LNCaP clone FGC (cell line): ENCODE measurements around the gene DDX10.

Experiments
- DNase-seq: peaks from one replicate; pipeline ENCODE4 v3.0.0-alpha.2; 2011; ENCODE audit warnings: low read depth
- H3K4me3 ChIP-seq: 2 replicates; pipeline ENCODE4 v1.5.1; 2011; ENCODE audit warnings: mild to moderate bottlenecking, low read depth, low read length, control low read depth
- CTCF ChIP-seq: IDR thresholded peaks from 2 replicates; pipeline ENCODE4 v1.5.1; 2012; ENCODE audit warnings: mild to moderate bottlenecking; ENCODE audit not compliant: control insufficient read depth, insufficient read depth; ENCODE audit errors: extremely low read depth

The DDX10 gene

DNA sequence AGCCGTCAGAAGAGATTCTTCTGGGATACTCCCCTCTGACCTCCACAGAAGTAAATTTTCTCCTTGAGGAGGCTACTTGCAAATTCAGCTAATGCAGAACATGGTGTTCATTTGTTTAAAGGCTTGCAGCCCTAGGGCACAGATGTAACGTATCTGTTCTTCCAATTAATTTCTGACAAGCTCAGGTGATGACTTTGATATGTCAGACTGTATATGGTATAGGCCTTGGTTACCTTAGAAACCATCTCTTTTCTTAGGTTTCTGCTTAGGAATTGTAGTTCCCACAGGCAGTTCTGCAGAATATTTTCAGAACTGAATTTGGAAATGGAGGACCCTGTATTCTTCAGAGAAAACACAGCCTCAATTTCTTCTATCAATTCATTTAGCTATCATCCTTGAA is 117.1 kb downstream of the DDX10 start:
- TF ChIP-seq CTCF = no peak
- no peak overlapping the region for H3K4me3 ChIP-seq
- DNase-seq = no peak

GRCh38 chr11:108786281-108786990 is 121.6 kb downstream of the DDX10 start:
- no peak for DNase-seq
- no peak for TF ChIP-seq CTCF
- no peak overlapping the region for H3K4me3 ChIP-seq

GRCh38 chr11:108787105-108787504 is 122.2 kb downstream of the DDX10 start:
- DNase-seq = no peak
- H3K4me3 ChIP-seq = no peak overlapping the region
- no peak for TF ChIP-seq CTCF

- no peak for DNase-seq
- TF ChIP-seq CTCF = no peak
These were observed 123.8 kb downstream of the DDX10 start for GRCh38 chr11:108788565-108789199.

DNA sequence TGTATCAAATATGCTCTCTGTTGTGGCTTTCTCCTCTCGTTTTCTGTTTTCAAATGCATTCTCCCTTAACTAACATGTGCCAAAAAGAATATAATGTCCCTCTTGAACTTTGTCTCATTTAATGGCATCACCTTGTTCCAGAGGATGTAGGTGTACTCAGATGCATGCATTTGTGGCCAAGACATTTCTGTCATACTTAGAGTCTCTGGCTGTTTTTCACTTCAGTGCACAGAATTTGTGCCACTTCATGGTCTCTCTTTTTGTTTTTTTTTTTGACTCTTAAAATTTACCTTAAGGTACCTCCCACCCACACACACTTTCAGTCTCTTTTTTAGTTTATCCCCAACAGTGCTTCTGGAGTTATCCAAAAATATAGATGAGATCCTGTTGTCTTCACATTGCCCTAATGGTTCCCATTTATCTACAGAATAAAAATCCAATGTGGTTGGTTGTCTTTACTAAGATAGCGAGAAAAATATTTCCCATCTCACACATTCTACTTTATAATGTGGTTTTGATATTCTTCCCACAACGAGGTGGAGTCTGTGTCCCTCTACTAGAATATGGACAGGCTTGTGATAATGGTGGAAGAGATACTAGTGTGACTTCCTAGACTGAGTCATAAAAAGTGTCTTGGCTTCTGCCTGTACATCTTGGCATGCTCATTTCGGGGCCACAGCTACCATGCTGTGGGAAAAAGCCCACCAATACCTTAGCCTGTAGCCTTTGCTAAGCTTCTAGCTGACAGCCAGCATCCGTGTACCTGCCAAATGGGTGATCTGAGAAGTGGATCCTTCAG is 125.8 kb downstream of the DDX10 start:
- no peak for DNase-seq
- TF ChIP-seq CTCF = no peak
- H3K4me3 ChIP-seq = no peak overlapping the region

More at GRCh38 chr11:108788565-108789199, 123.8 kb downstream of the DDX10 start:
- H3K4me3 ChIP-seq = no peak overlapping the region

DNA sequence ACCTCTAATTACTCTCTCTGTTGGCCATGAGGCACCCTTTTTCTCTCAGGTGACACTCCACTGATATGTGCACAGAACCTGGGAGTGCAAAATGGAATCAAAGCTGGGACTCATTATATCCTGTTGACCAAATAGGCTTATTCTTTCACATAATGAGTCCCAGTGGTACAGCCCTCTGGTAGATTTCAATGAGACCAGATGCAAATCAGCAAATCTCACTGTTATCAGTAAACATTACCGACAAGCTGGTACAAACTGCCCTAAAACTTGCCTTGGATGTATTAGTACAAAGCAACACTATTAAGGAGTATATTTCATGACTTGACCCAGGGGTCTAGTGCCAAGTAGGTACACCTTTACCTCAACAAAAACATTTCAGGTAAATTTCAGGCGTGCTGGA is 128.3 kb downstream of the DDX10 start:
- DNase-seq = no peak
- H3K4me3 ChIP-seq = no peak overlapping the region
- TF ChIP-seq CTCF = no peak
